HG03103 (cell line): ENCODE measurements around the gene AMFR.

Source experiments
- ATAC-seq: cut with Tn5 transposase; IDR thresholded peaks from one replicate; pipeline ENCODE4 v1.9.1; 2021; ENCODE audit warnings: low read depth; ENCODE audit not compliant: unreplicated experiment

The AMFR gene

GRCh38 chr16:56425439-56425832 is at the start of gene AMFR:
AMFR (minus strand) TSS chr16:56425545; CDS start chr16:56425327, 218 bp downstream.
- peak; percentile 61 for ATAC-seq

- no peak for ATAC-seq
Observed at GRCh38 chr16:56470666-56471065, 45.3 kb upstream of the AMFR start.

- ATAC-seq = no peak
Observed at GRCh38 chr16:56470232-56470631, 44.9 kb upstream of the AMFR start.

GRCh38 chr16:56469748-56470147 is 44.4 kb upstream of the AMFR start:
- no peak for ATAC-seq

- no peak for ATAC-seq
Observed at GRCh38 chr16:56468800-56469199, 43.5 kb upstream of the AMFR start.

GRCh38 chr16:56466344-56466743 is 41.0 kb upstream of the AMFR start:
- ATAC-seq = no peak

GRCh38 chr16:56463153-56463552 is 37.8 kb upstream of the AMFR start:
- no peak for ATAC-seq

- ATAC-seq = no peak
Observed at GRCh38 chr16:56462064-56462796, 36.9 kb upstream of the AMFR start.

GRCh38 chr16:56460101-56460500 is 34.8 kb upstream of the AMFR start:
- no peak for ATAC-seq

GRCh38 chr16:56457927-56458470 is 32.7 kb upstream of the AMFR start:
- ATAC-seq = no peak

- peak; percentile 33 for ATAC-seq
Observed at GRCh38 chr16:56451753-56452689, 26.7 kb upstream of the AMFR start.

- ATAC-seq = peak; percentile 96
Observed at GRCh38 chr16:56450986-56451752, 25.8 kb upstream of the AMFR start, which contains the start of the genes NUDT21 and OGFOD1. NUDT21 (minus strand) TSS chr16:56451332; CDS start chr16:56451202, 130 bp downstream. OGFOD1 (plus strand) TSS chr16:56451554; CDS start chr16:56451613, 59 bp downstream.

- ATAC-seq = peak; percentile 20
Observed at GRCh38 chr16:56450275-56450985, 25.1 kb upstream of the AMFR start.

GRCh38 chr16:56448005-56448404 is 22.7 kb upstream of the AMFR start:
- no peak for ATAC-seq

- no peak for ATAC-seq
Observed at GRCh38 chr16:56447286-56447685, 21.9 kb upstream of the AMFR start.

GRCh38 chr16:56438038-56438437 is 12.7 kb upstream of the AMFR start:
- no peak for ATAC-seq

- ATAC-seq = no peak
Observed at GRCh38 chr16:56436258-56436657, 10.9 kb upstream of the AMFR start.

GRCh38 chr16:56428091-56428490 is 2.7 kb upstream of the AMFR start:
- ATAC-seq = no peak

- no peak for ATAC-seq
Observed at GRCh38 chr16:56426585-56426984, 1.2 kb upstream of the AMFR start.
